Stimulated activated memory B cell treated with anti-CD40 and anti-IgM and Interleukin-4, amounts not matched to agents 10 μg/mL and 1 μg/mL and 100 μg/mL, for 72 hours (primary cell): ENCODE results near the gene POLD3.

Source experiments
- ATAC-seq: fragments of 150-1000 bp; cut with Tn5 transposase; 2 replicates; pipeline ENCODE4 v1.10.0; 2021
- H3K27ac Mint-ChIP-seq: one replicate; pipeline ENCODE4 v1.8.0; 2022; ENCODE audit warnings: mild to moderate bottlenecking, mixed read lengths
- H3K27me3 Mint-ChIP-seq: one replicate; pipeline ENCODE4 v1.8.0; 2022; ENCODE audit warnings: mixed read lengths
- H3K36me3 Mint-ChIP-seq: one replicate; pipeline ENCODE4 v1.8.0; 2022; ENCODE audit warnings: mixed read lengths
- H3K4me1 Mint-ChIP-seq: one replicate; pipeline ENCODE4 v1.8.0; 2022; ENCODE audit warnings: mixed read lengths
- H3K4me3 Mint-ChIP-seq: one replicate; pipeline ENCODE4 v1.8.0; 2022; ENCODE audit warnings: mild to moderate bottlenecking, moderate library complexity, mixed read lengths
- H3K9me3 Mint-ChIP-seq: one replicate; pipeline ENCODE4 v1.8.0; 2022; ENCODE audit warnings: mixed read lengths

POLD3 gene

GRCh38 chr11:74671520-74672196 is 79.3 kb downstream of the POLD3 start:
- no peak overlapping the region for H3K4me3 Mint-ChIP-seq
- H3K27me3 Mint-ChIP-seq, result no peaks in the 10 kb centered on the region
- no peak overlapping the region for H3K27ac Mint-ChIP-seq
- H3K36me3 Mint-ChIP-seq, result no peaks in the 10 kb centered on the region
- no peaks in the 10 kb centered on the region for H3K4me1 Mint-ChIP-seq
- ATAC-seq, result no peak
- H3K9me3 Mint-ChIP-seq, result no peaks in the 10 kb centered on the region

DNA sequence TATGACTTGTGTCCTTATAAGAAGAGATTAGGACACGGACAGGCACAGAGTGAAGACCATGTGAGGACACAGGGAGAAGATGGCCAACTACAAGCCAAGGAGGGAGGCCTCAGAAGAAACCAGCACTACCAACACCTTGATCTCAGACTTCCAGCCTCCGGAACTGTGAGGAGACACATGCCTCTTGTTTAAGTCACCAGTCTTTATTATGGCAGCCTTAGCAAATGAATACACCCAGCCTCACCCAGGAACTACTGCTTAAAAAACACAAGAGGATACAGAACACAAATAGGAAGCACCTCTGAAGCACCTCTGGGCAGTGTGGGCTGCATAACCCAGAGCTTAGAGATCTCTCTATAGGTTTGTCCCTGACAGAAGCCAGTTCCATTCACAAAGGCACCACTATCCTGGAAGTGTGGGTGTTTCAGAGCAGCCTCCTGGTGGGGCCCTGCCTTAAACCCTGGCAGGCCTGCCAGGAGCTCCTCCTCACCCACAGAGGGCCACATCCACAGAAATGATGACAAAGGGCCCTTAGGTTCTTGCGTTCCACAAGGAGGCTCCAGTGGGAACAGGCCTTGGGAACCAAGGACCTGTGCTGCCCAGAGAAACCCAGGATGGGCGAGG is 80.1 kb downstream of the POLD3 start:
- no peak overlapping the region for H3K4me3 Mint-ChIP-seq
- H3K36me3 Mint-ChIP-seq, result no peaks in the 10 kb centered on the region
- no peaks in the 10 kb centered on the region for H3K4me1 Mint-ChIP-seq
- no peak overlapping the region for H3K27ac Mint-ChIP-seq
- H3K27me3 Mint-ChIP-seq, result no peaks in the 10 kb centered on the region
- no peak for ATAC-seq
- H3K9me3 Mint-ChIP-seq, result no peaks in the 10 kb centered on the region

DNA sequence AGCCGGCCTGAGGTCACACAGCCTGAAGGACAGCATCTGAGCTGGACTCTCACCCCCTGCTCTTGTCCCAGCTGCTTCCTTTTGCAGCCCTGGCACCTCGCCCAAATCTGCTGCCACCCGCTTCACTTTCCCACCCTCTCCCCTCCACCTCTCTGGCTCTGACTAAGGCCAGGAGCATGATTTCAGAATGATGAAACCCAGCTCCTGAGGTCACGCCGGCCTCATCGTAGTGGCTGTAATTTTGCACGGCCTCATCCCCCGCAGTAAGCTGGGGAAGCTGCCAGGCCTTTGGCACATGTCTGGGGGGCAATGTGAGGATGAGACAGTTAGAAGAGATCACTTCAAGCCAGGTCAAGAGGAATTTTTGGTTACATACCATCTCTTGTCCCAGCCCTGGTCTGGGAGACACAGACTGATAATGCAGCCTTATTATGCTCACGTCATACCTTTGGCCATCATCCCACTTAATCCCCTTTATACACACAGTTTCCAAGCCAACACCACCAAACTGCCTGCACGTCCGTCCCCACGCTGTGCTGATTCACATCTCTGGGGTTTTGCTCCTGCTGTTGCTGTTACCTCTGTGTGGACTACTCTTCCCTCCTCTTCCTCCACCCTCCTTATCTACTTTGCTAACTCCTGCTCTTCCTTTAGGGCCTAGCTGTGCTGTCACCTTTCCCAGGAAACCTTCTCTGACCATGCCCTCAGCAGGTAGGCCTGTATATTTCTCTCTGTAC is 80.7 kb downstream of the POLD3 start:
- Mint-ChIP-seq H3K4me3 (no peak overlapping the region), H3K4me1 (no peaks in the 10 kb centered on the region), H3K9me3 (no peaks in the 10 kb centered on the region), H3K36me3 (no peaks in the 10 kb centered on the region), H3K27me3 (no peaks in the 10 kb centered on the region), H3K27ac (no peak overlapping the region)
- no peak for ATAC-seq

- Mint-ChIP-seq H3K4me3 (no peak overlapping the region), H3K36me3 (no peaks in the 10 kb centered on the region), H3K27me3 (no peaks in the 10 kb centered on the region), H3K4me1 (no peaks in the 10 kb centered on the region), H3K27ac (no peak overlapping the region), H3K9me3 (no peaks in the 10 kb centered on the region)
- no peak for ATAC-seq
Observed at GRCh38 chr11:74673693-74674360, 81.4 kb downstream of the POLD3 start.

- no peak for ATAC-seq
- H3K36me3 Mint-ChIP-seq, result no peaks in the 10 kb centered on the region
Observed at GRCh38 chr11:74675761-74676160, 83.4 kb downstream of the POLD3 start.

GRCh38 chr11:74676596-74676995 is 84.2 kb downstream of the POLD3 start:
- ATAC-seq, result no peak
- Mint-ChIP-seq H3K36me3 (no peaks in the 10 kb centered on the region), H3K4me3 (no peak overlapping the region), H3K27me3 (peaks cover 18% of the 10 kb centered on the region), H3K4me1 (no peaks in the 10 kb centered on the region), H3K27ac (no peak overlapping the region), H3K9me3 (no peaks in the 10 kb centered on the region)

More at GRCh38 chr11:74675761-74676160, 83.4 kb downstream of the POLD3 start:
- Mint-ChIP-seq H3K27me3 (peaks cover 11% of the 10 kb centered on the region), H3K4me3 (no peak overlapping the region), H3K9me3 (no peaks in the 10 kb centered on the region), H3K27ac (no peak overlapping the region), H3K4me1 (no peaks in the 10 kb centered on the region)

DNA sequence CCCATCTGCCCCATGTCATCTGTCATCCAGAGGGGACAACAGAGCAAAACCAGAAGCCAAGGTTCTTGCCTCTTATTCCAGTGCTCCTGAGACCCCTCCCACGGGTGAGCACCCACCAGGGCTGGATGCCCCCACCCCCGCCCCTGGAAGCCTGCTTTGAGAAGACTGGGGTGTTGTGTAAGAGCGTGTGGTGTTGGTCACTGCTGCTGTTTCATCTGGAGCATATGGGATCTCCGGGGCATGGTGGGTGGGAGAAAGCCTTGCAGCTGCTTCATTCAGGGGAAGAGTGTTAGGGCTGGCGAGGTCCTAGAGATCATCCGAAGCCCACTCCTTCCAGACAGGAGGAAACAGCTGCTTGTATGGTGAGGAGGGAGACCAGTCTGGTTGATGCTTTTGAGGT is 84.7 kb downstream of the POLD3 start:
- Mint-ChIP-seq H3K36me3 (no peaks in the 10 kb centered on the region), H3K27me3 (peaks cover 23% of the 10 kb centered on the region), H3K9me3 (no peaks in the 10 kb centered on the region), H3K27ac (no peak overlapping the region), H3K4me3 (no peak overlapping the region), H3K4me1 (no peaks in the 10 kb centered on the region)
- ATAC-seq, result no peak

DNA sequence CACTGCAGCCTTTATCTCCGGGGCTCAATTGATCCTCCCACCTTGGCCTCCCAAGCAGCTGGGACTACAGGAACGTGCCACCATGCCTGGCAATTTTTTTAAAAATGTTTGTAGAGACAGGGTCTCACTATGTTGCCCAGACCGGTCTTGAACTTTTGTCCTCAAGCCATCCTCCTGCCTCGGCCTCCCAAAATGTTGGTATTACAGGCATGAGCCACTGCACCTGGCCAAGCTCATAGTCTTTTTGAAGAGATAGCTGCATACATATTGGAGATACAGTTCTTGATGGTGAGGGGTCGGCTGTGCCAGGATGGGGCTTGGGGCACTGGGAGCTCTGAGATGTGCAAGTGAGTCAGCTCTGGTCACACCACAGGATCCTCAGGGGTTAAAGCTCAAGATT is 85.7 kb downstream of the POLD3 start:
- no peak for ATAC-seq
- Mint-ChIP-seq H3K9me3 (no peaks in the 10 kb centered on the region), H3K36me3 (no peaks in the 10 kb centered on the region), H3K4me3 (no peak overlapping the region), H3K27me3 (peaks cover 33% of the 10 kb centered on the region), H3K27ac (no peak overlapping the region), H3K4me1 (no peaks in the 10 kb centered on the region)

DNA sequence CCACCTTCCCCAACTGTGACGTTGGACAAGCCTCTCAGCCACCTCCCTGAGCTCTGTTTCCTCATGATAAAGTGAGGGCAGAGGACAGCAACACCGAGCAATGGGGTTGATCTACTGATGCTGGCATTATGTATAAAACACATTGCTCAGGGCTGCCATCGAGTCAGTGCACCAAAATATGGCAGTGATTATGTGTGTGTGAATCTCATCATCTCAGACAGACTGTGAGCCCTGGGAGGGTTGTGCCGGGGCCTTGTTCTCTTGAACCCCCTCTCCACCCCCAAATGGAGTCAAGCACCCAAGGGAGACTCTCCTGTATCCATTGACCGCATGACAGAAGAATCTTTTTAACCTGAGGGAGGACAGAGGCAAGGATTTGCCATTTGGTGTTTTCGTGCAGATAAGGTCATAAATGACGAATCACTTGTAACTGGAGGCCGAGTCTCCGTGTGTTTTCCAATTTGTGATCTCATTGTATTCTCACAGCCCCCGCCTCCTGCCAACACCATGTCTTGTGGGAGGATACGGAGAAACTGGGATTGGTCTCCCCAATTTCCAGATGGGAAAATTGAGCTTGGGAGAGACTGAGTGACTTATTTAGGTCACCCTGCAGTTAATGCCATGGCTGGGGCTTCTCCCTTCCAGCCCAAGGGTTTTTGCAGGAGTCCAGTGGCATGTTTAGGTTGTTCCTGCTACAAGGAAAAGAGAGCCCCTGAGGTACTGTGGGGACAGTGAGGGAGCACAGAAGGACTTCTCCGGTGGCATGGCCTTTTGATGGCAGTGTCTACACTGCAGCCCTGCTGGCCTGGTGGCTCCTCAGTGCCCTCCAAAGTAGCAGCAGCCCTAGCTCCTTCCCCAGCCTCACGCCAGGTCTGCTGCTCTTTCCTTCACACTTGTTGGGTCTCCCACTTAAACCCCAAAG is 86.5 kb downstream of the POLD3 start:
- H3K9me3 Mint-ChIP-seq, result no peaks in the 10 kb centered on the region
- H3K27me3 Mint-ChIP-seq, result peaks cover 41% of the 10 kb centered on the region
- no peak overlapping the region for H3K27ac Mint-ChIP-seq
- H3K4me3 Mint-ChIP-seq, result no peak overlapping the region
- no peaks in the 10 kb centered on the region for H3K4me1 Mint-ChIP-seq
- no peak for ATAC-seq
- no peaks in the 10 kb centered on the region for H3K36me3 Mint-ChIP-seq

DNA sequence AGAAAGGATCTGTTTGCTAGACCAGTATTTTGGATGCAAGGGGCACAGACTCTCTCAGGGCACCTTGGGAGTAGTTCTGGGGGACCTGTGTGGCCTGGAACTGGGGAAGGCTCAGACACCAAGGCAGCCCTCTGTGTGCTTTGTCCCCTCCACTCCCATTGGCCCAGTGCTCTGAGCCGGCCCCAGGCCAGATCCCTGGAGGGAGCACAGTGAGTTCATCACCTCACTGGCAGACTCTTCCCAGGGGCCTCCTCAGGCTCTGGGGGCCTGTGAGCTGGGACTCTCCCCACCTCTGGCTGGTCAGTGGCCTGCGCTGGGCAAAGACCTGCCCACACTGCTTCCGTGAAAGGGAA is 87.1 kb downstream of the POLD3 start:
- H3K27ac Mint-ChIP-seq, result no peak overlapping the region
- no peaks in the 10 kb centered on the region for H3K4me1 Mint-ChIP-seq
- ATAC-seq, result no peak
- no peak overlapping the region for H3K4me3 Mint-ChIP-seq
- H3K9me3 Mint-ChIP-seq, result no peaks in the 10 kb centered on the region
- H3K36me3 Mint-ChIP-seq, result no peaks in the 10 kb centered on the region
- H3K27me3 Mint-ChIP-seq, result peaks cover 44% of the 10 kb centered on the region

- Mint-ChIP-seq H3K4me1 (no peaks in the 10 kb centered on the region), H3K36me3 (no peaks in the 10 kb centered on the region), H3K27me3 (peaks cover 44% of the 10 kb centered on the region), H3K4me3 (no peak overlapping the region), H3K9me3 (no peaks in the 10 kb centered on the region), H3K27ac (no peak overlapping the region)
- no peak for ATAC-seq
Observed at GRCh38 chr11:74680035-74680671, 87.8 kb downstream of the POLD3 start.

GRCh38 chr11:74680703-74681531 is 88.5 kb downstream of the POLD3 start:
- H3K27me3 Mint-ChIP-seq, result peaks cover 44% of the 10 kb centered on the region
- no peak overlapping the region for H3K27ac Mint-ChIP-seq
- H3K4me3 Mint-ChIP-seq, result no peak overlapping the region
- no peaks in the 10 kb centered on the region for H3K36me3 Mint-ChIP-seq
- ATAC-seq, result no peak
- no peaks in the 10 kb centered on the region for H3K9me3 Mint-ChIP-seq
- no peaks in the 10 kb centered on the region for H3K4me1 Mint-ChIP-seq

- H3K27me3 Mint-ChIP-seq, result peaks cover 44% of the 10 kb centered on the region
- no peaks in the 10 kb centered on the region for H3K4me1 Mint-ChIP-seq
- no peak for ATAC-seq
- H3K9me3 Mint-ChIP-seq, result peaks cover 4% of the 10 kb centered on the region
- H3K4me3 Mint-ChIP-seq, result no peak overlapping the region
- no peak overlapping the region for H3K27ac Mint-ChIP-seq
- no peaks in the 10 kb centered on the region for H3K36me3 Mint-ChIP-seq
Observed at GRCh38 chr11:74681686-74682651, 89.6 kb downstream of the POLD3 start.
